ENCODE measurements around the gene MAPKAPK2. TPM values are rescaled to one million over a fixed set of nuclear protein-coding genes. Genes with fewer than 3 reads are reported as not detected.

The MAPKAPK2 gene
- polyA plus RNA-seq, 3 donors, result 1.6 to 56.9 (median 2.2) TPM

DNA sequence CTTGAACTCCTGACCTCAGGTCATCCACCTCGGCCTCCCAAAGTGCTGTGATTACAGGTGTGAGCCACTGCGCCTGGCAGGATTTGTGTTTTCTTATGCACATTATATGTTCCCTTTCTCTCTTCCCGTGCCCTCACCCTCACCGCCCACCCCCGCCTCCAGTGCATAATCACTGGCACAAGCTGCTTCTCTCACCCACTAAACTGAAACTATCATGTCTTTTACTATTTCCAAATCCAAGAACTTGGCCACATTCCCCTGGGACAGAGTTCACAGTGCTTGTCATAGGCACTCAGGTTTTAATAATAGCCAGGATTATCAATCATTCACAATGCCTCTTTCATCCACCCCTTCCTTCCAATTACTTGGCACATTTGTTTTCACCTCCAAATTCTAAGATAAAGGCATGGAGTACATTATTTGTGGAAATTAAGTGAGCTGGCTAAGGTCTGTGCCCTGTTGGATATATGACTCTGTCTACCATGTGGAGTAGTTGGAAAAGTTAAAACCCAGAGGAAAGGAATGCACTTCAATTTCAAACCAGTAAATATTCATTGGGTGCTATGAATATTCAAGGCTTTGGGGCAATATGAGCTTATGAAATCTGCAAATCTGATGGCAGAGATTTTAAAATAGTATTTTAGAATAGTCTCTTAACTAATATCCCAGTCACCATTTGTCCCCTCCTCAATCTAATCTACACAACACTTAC is 17.6 kb upstream of the MAPKAPK2 start:
- Histone ChIP-seq H3K4me1 (ENCODE audit: control insufficient read depth in 1 of 2, insufficient read depth in 2 of 2, low read length in 2 of 2) (peaks cover 27 to 29% of the 10 kb centered on the region in 2 donors), H2AFZ (ENCODE audit: insufficient read depth, low read depth, low read length, poor library complexity, severe bottlenecking) (no peak overlapping the region), H4K20me1 (ENCODE audit: insufficient read depth, low read length) (peaks cover 17% of the 10 kb centered on the region), H3K36me3 (replicated peaks in 1 of 2; ENCODE audit: control insufficient read depth in 1 of 2, insufficient read depth in 2 of 2, low read length in 2 of 2) (no peaks in the 10 kb centered on the region), H3K9me3 (replicated peaks in 1 of 2; ENCODE audit: control insufficient read depth in 1 of 2, insufficient read depth in 1 of 2, low read length in 2 of 2) (no peaks in the 10 kb centered on the region), H3K27ac (ENCODE audit: low read depth in 1 of 2, low read length in 2 of 2) (no peak overlapping the region), H3K4me3 (replicated peaks in 1 of 3; ENCODE audit: low read depth in 2 of 3, low read length in 3 of 3) (no peak overlapping the region), H3K9ac (ENCODE audit: insufficient read depth, low read length, poor library complexity, severe bottlenecking) (no peak overlapping the region), H3K27me3 (ENCODE audit: control insufficient read depth in 2 of 2, insufficient read depth in 2 of 2, low read length in 2 of 2) (peaks cover 2 to 26% of the 10 kb centered on the region in 2 donors), H3K79me2 (ENCODE audit: insufficient read depth, low read length) (no peaks in the 10 kb centered on the region), H3K4me2 (replicated peaks; ENCODE audit: extremely low read depth, low read length, poor library complexity, severe bottlenecking) (no peak overlapping the region)
- H3K27me3 Mint-ChIP-seq (ENCODE audit: low read depth in 3 of 3), result peaks cover 32 to 40% (median 38%) of the 10 kb centered on the region in 3 donors
- intact Hi-C loops (cut with micrococcal nuclease), result no loop called here
- WGBS (ENCODE audit: insufficient coverage), result 81% methylated on average over 4 of the region's 5 CpGs
- peak overlapping the region in 1 of 2 donors; percentile 54 for H3K4me3 Mint-ChIP-seq
- H3K36me3 Mint-ChIP-seq, result no peaks in the 10 kb centered on the region
- no peak overlapping the region for H3K27ac Mint-ChIP-seq
- TF ChIP-seq, protein P1, sequence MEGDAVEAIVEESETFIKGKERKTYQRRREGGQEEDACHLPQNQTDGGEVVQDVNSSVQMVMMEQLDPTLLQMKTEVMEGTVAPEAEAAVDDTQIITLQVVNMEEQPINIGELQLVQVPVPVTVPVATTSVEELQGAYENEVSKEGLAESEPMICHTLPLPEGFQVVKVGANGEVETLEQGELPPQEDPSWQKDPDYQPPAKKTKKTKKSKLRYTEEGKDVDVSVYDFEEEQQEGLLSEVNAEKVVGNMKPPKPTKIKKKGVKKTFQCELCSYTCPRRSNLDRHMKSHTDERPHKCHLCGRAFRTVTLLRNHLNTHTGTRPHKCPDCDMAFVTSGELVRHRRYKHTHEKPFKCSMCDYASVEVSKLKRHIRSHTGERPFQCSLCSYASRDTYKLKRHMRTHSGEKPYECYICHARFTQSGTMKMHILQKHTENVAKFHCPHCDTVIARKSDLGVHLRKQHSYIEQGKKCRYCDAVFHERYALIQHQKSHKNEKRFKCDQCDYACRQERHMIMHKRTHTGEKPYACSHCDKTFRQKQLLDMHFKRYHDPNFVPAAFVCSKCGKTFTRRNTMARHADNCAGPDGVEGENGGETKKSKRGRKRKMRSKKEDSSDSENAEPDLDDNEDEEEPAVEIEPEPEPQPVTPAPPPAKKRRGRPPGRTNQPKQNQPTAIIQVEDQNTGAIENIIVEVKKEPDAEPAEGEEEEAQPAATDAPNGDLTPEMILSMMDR (IDR thresholded peaks at IDR 0.05), result no peak
- no peak for DNase-seq
- peaks cover 0 to 6% (median 0%) of the 10 kb centered on the region in 7 donors for H3K9me3 Mint-ChIP-seq
- peaks cover 34% of the 10 kb centered on the region for H3K4me1 Mint-ChIP-seq

DNA sequence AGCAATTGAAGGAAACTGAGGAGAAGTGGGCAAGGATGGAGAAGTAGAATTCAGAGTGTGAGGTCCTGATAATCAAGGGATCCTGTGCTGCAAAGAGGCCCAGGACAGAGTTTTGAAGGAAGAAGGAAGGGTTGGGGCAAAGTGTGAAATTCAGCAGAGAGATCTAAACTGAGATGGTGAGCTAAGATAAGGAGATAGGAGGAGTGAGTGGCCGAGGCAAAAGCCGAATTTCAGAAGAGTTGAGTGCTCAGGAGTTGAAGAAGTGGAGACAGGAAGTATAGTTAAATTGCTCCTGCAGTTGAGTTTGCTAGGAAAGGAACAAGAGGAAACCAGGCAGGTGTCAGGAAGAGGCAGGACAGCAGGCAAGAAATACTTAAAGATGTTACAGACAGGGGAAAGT is 16.4 kb upstream of the MAPKAPK2 start:
- no peak overlapping the region for H3K9ac ChIP-seq (ENCODE audit: insufficient read depth, low read length, poor library complexity, severe bottlenecking)
- H3K9me3 ChIP-seq (replicated peaks in 1 of 2; ENCODE audit: control insufficient read depth in 1 of 2, insufficient read depth in 1 of 2, low read length in 2 of 2), result no peaks in the 10 kb centered on the region
- Mint-ChIP-seq H3K9me3 (peaks cover 0 to 6% (median 0%) of the 10 kb centered on the region in 7 donors), H3K4me1 (peaks cover 24% of the 10 kb centered on the region), H3K36me3 (no peaks in the 10 kb centered on the region), H3K27ac (peak overlapping the region in 1 of 7 donors; percentile 4), H3K27me3 (ENCODE audit: low read depth in 3 of 3) (peaks cover 25 to 37% (median 32%) of the 10 kb centered on the region in 3 donors), H3K4me3 (peak overlapping the region in 1 of 2 donors; percentile 3)
- H3K4me1 ChIP-seq (ENCODE audit: control insufficient read depth in 1 of 2, insufficient read depth in 2 of 2, low read length in 2 of 2), result peaks cover 30 to 32% of the 10 kb centered on the region in 2 donors
- H3K27ac ChIP-seq (ENCODE audit: low read depth in 1 of 2, low read length in 2 of 2), result no peak overlapping the region
- intact Hi-C loops (cut with micrococcal nuclease), result no loop called here
- peaks cover 23% of the 10 kb centered on the region for H4K20me1 ChIP-seq (ENCODE audit: insufficient read depth, low read length)
- DNase-seq, result no peak
- H3K79me2 ChIP-seq (ENCODE audit: insufficient read depth, low read length), result no peaks in the 10 kb centered on the region
- no peaks in the 10 kb centered on the region for H3K36me3 ChIP-seq (replicated peaks in 1 of 2; ENCODE audit: control insufficient read depth in 1 of 2, insufficient read depth in 2 of 2, low read length in 2 of 2)
- H3K4me2 ChIP-seq (replicated peaks; ENCODE audit: extremely low read depth, low read length, poor library complexity, severe bottlenecking), result no peak overlapping the region
- no peak overlapping the region for H3K4me3 ChIP-seq (replicated peaks in 1 of 3; ENCODE audit: low read depth in 2 of 3, low read length in 3 of 3)
- TF ChIP-seq, protein P1 (IDR thresholded peaks at IDR 0.05), result no peak
- no peak overlapping the region for H2AFZ ChIP-seq (ENCODE audit: insufficient read depth, low read depth, low read length, poor library complexity, severe bottlenecking)
- 0% methylated on average over 2 of the region's 2 CpGs for WGBS (ENCODE audit: insufficient coverage)
- peaks cover 2 to 26% of the 10 kb centered on the region in 2 donors for H3K27me3 ChIP-seq (ENCODE audit: control insufficient read depth in 2 of 2, insufficient read depth in 2 of 2, low read length in 2 of 2)

All from CD14-positive monocyte (primary cell).